GM18861 (cell line): ENCODE data around the gene CTSZ.
"Not testable (repeated sequence)": the region's sequence is repeated elsewhere in the genome, so short reads cannot be mapped to it uniquely, and the experiment has no call there.

Experiments
- ATAC-seq: cut with Tn5 transposase; IDR thresholded peaks from one replicate; pipeline ENCODE4 v1.9.1; 2021; ENCODE audit not compliant: unreplicated experiment

CTSZ gene

DNA sequence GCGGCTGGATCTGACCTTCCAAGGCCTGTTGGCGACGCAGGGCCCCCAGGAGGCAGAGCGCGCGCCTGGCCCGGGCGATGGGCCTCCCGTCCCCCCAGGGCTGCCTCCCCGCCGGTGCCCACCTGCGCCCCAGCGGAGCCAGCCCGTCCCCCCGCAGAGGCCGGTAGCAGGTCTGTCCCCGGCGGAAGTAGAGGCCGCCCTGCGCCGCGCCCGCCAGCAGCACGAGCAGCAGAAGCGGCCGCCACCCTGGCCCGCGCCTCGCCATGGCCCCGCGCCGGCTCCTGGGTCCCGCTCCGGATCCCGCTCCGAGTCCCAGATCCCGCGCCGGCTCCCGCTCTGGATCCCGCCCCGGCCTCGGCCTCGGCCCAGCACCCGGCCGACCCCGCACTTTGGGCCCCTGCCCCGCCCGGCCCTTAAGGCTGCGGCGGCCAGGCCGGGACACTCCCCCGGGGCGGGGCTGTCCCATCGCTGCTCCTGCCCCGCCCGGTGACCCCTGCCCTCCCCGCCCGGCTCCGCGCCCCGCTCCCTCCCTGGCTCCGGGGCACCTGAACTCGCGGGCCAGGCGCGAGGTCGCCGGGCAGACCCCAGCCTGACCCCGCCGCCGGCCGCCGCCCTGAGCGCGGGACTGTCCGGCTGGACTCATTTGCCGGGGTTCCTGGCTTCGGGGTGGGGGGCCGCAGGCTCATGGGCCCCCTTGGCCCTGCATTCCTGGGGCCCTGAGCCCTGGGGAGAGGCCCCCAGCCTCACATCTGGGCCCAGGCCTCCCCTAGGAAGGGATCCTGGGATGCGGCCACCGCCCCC, at the start of gene CTSZ:
Gene CTSZ (minus strand): TSS at position 391 of the 801 bp plus-strand sequence. CDS start 126 bp downstream, at position 265.
- no peak for ATAC-seq

DNA sequence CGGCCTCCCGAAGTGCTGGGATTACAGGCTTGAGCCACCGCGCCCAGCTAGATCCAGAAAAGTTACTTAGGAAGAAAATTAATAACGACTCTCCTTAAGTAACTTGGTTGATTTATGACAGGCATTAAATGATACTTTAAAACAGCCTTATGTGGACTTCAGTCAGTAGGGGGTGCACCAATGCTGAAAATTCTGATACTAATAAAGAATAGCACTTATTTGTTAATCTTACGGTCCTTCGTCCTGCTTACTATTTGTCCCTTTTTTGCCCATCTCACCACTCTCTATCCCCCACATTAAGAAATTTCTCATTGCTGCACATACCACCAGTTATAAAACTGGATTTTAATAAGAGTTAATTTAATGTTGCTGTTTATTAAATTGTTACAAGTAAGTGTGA, 48.2 kb upstream of the CTSZ start:
- no peak for ATAC-seq

DNA sequence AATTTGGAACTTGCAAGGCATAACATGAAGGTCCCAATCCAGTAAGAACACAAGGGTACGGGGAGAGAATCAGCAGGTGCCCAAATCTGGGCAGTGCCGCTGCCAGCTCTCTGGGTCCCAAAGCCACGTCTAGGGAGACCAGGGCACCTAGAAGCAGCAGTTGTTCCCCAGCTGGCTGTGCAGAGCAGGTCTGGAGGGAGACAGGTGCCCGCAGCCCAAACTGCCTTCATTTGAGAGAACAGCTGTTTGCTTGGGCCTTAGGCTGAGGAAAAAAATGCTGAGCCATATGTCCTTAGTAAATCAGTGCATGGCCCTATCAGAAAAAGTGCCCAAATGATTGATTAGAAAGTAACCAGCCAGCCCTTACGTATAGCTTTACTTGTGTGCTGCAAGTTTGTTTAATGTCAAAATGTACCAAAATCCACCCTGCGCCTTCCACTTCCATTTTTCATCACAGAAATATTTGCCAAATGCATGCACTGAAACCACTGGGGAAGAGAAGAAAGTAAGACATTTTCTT, 44.7 kb upstream of the CTSZ start:
- ATAC-seq: no peak

DNA sequence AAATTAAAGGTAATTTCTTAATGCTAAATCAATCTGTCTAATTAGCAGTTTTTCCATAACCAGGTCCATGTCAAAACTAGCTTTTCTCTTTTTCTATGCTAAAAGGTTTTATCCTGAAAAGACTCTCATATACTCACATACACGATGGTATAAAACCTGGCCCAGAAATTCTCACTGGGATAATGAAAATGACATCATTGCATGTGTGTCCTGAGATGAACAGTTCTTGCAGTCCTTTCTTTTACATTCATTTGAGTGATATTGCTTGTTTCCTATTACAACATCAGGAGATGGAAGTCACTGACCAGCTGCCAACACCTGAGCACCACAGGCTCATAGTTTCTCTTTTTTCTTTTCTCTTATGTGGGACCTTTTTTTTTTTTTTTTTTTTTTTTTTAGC, 43.4 kb upstream of the CTSZ start:
- ATAC-seq: no peak

DNA sequence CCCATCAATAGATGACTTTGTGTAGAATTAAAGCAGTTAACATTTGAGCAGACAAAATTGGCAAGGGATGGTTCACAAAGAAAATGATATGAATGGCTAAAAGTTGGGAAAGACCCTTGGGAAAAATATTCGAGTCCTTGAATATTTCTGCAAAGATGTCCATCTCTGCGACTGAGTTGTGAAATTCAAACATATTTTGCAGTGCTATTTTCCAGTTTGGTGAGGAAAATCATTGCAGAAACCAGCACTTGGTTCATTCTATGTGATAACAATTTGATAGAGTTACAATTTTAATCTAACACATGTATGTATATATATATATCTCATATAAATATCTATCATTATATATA, 41.6 kb upstream of the CTSZ start:
- ATAC-seq: no peak

DNA sequence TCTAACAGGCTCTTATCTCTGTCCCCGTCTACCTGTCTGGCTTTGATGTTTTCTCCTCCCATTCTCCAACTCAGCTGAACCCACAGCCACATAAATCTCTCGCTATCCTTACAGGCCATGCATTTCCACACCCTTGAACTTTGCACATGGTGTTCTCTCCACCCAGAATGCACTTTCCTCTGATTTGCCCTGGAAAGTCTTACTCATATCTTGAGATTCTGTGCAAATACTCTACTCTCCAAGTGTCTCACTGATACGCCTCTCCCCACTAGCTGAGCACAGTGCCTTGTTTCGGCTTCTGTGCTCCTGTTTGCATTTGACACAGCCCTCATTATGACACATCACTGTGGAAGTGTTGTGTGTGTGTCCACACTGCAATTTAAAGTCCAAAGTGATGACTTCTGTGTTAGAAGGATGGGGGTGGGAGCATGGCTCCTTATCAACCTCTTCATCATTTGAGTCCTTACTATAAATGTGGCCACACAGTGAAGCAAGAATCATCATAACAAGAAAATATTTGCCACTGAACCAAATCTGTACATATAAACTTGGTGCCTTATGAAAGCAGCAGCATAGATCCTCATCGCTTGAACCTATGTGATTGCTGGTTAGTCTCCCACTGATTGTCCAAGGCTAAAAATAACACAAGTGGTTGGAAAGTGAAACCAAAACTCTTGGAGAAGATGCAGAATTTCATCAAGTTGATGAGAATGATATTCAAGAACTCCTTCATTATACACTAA, 41.1 kb upstream of the CTSZ start:
- no peak for ATAC-seq

DNA sequence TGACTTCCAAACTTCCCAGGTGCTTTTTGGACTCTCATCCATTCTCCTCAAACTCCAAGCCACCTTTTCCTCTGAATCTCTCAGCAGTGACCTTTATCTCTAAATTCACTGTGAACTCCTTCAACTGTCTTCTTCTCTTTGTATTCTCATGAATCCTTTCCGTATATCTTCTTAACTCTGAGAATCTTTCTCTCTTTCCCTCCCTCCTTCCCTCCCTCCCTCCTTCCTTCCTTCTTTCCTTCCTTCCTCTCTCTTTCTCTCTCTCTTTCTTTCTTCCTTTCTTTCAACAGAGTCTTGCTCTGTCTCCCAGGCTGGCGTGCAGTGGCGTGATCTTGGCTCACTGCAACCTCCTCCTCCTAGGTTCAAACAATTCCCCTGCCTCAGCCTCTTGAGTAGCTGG, 39.8 kb upstream of the CTSZ start:
- ATAC-seq: no peak

DNA sequence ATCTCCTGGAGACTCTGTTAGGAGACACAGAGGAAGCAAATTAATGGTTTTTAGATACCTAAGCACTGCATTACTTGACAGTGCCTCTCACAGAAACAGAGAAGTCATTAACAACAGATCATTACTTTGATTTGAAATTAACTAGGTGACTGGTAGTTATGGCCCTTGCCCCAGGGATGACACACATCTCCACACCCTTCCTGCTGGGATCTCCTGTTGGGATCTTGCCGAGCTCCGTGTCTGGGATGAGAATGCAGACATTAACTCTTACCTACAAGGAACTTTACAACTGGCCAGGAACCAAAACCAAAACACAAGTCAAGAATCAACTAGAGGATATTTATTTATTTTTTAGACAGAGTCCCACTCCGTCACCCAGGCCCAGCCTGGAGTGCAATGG, 37.7 kb upstream of the CTSZ start:
- no peak for ATAC-seq

DNA sequence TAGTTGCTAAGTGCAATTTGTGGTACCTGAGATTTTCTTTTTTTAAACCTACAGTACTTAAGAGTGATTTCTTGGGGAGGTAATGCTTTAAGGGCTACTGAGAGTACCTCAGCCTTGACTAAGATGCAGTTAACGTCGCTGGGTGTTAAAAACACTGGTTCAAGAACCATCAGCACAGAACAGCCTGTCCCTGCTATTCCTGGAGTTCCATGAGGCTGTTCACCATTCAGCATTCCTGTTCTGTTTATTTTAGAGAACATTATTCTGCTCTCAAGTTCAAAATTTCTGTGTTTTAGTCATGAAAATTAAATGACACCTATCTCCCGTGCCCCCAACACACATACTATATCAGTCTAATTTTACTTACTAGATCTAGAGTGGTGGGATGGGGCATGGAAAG, 37.2 kb upstream of the CTSZ start:
- no peak for ATAC-seq

DNA sequence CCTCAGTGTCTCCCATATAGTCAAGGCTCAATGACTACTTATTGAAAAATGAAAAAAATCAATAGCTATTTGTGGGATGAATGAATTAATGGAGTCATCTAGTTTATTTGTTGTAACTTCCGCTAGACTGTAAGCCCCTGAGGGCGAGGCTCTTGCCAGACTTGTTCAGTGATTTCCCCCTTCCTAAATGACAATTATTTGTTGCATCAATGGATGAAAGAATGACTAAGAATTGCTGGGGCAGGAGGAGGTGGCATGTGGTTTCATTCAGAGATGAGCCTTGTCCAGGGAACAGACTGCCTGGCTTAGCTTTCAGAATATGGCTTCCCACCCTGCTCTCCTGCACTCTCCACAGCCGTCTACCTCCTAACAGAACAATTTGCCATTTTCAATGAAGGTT, 36.6 kb upstream of the CTSZ start:
- no peak for ATAC-seq

DNA sequence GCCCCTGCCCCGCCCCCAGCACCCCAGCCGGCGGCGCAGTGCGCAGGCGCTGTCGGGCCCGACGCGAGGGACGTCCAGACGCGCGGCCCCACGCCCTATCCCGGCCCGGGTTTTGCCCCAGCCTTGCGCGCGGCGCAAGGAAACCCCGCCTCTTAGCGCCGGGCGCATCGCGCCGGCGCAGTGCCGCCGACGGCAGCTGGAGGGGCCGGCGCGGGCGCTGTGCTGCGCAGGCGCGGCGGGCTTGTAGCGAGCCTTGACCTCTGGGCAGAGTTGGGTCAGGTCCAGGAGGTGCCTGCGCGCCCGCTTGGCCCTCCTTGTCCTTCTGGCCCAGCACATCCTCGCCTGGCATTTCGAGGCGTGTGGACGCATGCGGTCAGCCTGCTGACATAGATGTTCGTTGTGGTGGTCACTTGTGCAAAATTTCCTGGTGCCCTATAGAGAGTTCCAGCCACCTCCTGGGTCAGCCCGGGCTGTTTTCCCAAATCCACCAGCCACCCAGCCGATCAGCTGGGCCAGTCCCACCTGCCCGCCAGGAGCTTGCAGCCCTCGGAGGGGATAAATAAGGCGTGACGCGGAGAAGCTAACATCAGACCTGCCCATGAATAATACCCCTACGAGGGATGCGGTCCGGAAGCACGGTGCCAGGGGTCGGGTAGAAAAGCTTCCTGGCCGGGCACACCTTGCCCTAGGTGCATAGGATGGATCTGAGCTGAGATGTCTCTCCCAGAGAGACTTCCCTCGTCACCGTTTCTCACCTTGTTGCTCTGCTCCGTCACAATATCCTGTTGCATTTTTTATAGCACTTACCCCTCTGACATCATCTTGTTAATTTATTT, 36.0 kb upstream of the CTSZ start:
- peak; percentile 86 for ATAC-seq

DNA sequence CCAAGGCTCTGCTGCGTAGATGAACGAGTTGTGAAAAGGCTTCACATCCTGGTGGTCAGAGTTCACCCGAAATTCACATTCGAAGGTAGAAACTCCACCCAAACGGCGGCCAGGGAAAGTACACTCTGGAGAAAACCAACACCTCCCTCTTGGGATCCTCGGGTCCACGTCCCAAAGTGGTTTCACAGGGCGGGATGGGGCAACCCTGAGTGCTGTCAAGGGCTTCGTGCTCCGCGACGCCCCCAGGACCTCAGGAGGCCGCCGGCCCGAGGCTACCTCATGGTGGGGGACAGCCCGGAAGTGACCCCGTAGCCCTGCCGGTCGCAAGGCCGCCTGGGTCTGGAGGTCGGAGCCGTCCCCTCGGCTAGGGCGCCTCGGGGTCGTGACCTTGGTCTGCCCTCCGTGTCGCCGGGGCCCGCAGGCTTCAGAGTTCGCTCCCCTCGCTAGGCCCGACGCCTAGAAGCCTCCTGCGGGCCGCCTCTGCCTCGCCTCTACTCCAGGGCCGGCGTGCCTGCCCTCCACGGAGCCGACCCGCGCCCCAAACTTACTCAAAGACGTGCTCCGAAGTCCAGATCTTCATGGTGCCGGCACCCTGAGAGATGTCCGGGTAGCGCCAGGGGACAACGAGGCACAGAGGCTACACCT, 35.2 kb upstream of the CTSZ start, which contains the start of gene PRELID3B:
Gene PRELID3B (minus strand): TSS at position 636 of the 645 bp plus-strand sequence. CDS start 56 bp downstream, at position 580.
- ATAC-seq: peak; percentile 6

DNA sequence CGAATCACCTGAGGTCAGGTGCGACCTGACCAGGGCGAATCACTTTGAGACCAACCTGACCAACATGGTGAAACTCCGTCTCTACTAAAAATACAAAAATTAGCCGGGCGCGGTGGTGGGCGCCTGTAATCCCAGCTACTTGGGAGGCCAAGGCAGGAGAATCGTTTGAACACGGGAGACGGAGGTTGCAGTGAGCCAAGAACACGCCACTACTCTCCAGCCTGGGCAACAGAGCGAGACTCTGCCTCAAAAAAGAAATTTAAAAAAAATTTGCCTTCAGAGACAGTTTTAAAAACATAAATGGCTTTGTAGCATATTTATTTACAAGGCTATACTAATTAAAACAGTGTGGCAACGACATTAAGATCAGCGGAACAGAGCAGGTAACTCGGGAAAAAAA, 34.4 kb upstream of the CTSZ start:
- ATAC-seq: not testable (repeated sequence)

DNA sequence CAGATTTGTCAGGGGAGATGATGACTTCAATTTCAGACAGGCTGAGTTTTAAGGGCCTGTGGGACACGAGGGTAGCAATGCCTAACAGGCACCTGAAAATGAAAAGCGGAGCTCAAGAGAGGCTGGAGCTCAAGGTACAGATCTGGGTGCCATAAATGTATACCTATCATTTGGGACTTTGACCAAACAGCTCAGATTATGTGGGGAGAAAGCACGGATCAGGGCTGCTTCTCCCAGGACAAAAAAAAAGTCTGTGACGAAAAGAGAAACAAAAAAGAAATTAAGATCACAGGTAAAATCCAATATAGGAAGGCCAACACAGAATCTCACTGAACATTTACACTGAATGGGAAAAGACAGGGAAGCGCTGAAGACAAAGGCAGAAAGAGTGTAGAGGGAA, 33.6 kb upstream of the CTSZ start:
- no peak for ATAC-seq

DNA sequence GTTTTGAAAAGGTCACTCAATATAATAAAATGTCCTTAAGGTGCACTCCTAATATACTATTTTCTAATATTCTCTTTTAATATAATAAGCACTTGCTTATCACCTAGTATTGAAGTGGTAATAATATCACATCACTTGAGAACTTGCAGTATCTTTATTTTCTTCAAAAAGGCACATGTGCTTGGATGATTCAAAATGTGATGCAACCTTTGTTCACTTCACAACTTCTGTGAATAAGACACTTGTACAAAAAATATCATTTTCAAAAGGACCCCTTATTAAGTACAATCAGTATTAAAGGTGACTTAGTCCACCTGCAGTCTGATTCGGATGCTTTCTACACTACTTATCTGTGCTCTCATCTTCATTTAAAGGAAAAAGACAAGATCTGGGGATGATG, 32.2 kb upstream of the CTSZ start:
- no peak for ATAC-seq

DNA sequence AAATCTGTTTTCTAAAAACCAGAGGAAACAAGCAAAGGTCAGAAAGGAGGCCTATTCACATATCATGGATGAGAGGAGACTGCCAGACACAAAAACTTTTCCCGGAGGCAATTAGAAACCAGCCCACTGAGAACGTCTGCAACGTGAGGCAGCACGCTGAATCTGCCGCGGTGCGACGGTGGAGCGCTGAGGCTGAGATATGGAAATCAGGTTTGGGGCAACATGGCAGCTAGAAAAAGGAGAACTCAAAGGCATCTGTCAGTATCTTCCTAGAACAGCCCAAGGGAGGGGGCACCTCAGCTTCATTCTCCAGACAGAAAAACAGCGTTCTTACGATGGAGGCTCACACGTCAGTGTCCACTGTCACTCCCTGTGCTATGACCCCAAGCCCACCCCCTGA, 30.3 kb upstream of the CTSZ start:
- ATAC-seq: no peak

DNA sequence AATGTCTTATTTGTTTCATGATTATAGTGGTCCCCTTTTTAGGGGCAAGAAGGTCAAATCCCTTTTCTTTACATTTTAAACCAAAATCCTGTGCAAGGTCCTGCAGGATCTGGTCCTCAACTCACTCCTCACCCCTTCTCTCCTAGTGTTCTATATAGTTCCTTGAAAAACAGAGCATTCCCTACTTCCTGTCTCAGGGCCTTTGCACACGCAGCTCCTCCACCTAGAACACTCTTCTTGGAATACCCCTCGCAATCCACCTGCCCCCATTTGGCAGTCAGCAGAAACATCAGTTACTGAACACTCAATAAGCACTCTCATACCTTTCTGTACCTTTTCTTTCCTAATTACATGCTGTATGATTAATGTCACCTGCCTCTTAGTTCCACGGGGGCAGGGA, 28.3 kb upstream of the CTSZ start:
- no peak for ATAC-seq

DNA sequence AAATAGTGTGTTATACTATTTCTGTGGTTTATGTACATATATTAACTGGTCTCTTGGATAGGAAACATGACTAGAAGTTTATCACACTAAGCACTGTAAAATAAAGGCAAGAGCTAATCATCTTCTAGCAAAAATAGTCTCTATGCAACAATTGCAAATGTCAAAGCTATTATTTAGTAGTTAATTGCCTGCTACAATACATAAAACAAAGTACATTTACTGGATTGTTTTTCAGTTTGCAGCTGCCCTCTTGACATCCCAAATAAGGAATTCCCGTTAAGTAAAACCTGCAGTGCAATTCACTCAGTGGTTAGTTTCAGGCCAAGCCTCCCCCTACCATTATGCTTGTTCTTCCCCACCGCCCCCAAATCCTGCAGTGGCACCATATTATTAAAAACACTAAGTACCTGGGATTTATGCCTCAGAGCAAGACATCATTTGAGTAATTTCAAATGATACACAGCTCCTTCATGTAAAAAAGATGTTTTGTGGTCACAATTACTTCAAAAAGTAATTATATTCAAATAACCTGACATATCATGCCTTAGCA, 26.6 kb upstream of the CTSZ start:
- no peak for ATAC-seq

DNA sequence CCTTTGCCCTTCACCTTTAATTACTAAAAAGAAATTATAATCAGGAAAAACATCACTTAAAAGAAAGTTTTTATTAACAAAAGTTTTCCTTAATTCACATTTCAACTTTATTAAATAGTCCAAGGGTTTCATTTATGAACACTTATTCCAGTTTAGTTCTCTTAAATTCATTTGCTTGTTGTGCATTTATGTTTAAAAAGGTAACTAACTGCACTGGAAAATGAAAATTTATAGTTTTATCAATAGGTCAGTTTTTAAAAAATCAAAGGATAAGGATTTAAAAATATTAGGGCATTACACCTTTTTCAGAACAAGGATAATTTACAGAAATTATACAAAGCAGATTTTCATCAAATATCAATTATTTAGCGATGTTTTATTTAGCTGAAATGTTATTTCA, 26.0 kb upstream of the CTSZ start:
- no peak for ATAC-seq

DNA sequence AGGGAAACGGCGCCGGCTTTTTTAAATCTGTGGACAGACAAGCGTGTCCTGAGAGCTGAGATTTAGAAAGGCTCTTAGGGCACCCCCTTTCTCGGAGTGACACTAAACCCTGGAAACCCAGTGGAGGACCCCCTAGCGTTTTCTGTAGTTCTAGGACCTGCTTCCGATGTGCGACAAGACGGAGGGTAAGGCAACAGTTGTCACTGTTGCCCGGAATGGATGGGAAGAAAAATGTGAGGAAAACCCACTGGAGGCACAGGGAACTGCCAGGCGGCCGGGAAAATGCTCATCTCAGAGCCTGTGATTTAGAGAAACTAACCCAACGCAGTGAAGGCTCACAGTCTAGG, 25.6 kb upstream of the CTSZ start:
- ATAC-seq: no peak
